ENCODE measurements around the gene RFTN1. TPM values are rescaled to one million over a fixed set of nuclear protein-coding genes. Genes with fewer than 3 reads are reported as not detected.

Gene RFTN1
- total and polyA plus RNA-seq, 2 of the 8 experiments (the other 6 are each of a cell fraction or from before 2014, with no cell fraction given) = 4.6 to 6.7 TPM

DNA sequence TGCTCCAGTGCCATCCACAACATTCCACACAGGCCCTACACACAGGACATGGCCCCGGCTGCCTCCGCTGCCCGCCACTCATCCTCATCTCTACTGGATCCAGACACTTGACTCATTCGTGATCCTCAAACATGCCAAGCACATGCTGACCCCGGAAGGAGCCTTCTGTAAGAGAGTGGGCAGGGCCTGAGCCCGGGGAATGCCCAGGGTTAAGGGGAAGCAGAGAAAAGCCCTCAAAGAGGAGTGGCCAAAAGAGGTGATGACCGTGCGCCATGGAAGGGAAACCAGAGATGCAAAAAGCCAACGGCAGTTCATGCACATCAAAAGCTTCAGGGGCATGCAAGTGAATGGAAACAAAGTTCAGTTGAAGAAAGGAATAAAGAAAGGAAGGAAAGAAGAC lies 46.1 kb downstream of the RFTN1 start:
- no peak overlapping the region for H3K4me2 ChIP-seq (ENCODE audit: insufficient read depth in 1 of 2, low read depth in 2 of 2, low read length in 2 of 2)
- H3K4ac ChIP-seq (replicated peaks; ENCODE audit: insufficient read length, low read depth, low read length) = no peak overlapping the region
- H2AFZ ChIP-seq (ENCODE audit: low read length) = no peak overlapping the region
- H3K14ac ChIP-seq (ENCODE audit: insufficient read length) = no peak overlapping the region
- H3K27me3 ChIP-seq (replicated peaks in 1 of 4; ENCODE audit: control insufficient read depth in 3 of 4, extremely low read depth in 1 of 4, insufficient read depth in 3 of 4, low read length in 3 of 4) = no peaks in the 10 kb centered on the region
- no peak overlapping the region for H3K27ac ChIP-seq (ENCODE audit: low read depth, low read length)
- FAIRE-seq (no peak), DNase-seq (ENCODE audit: low read depth in 1 of 2, low spot score in 2 of 2) (no peak)
- H4K91ac ChIP-seq (replicated peaks; ENCODE audit: insufficient read length, low read length) = no peak overlapping the region
- H2BK12ac ChIP-seq (ENCODE audit: low read depth, low read length) = no peak overlapping the region
- H4K5ac ChIP-seq (ENCODE audit: insufficient read length, low read depth, low read length) = no peak overlapping the region
- no peaks in the 10 kb centered on the region for H4K20me1 ChIP-seq (replicated peaks in 1 of 2; ENCODE audit: control insufficient read depth in 1 of 2, insufficient read depth in 2 of 2, low read length in 2 of 2)
- WGBS, 2 experiments (ENCODE audit: extremely low coverage in 1 of 2, insufficient coverage in 1 of 2, insufficient read length in 1 of 2, insufficient replicate concordance in 2 of 2, low coverage in 1 of 2, low lambda C conversion rate in 2 of 2, missing lambda C conversion rate in 1 of 2) = 90% methylated on average over 8 of the region's 9 CpGs; no CpG with 5 or more reads in 1 of the 2 experiments
- H3K4me1 ChIP-seq (replicated peaks in 1 of 4; ENCODE audit: control insufficient read depth in 3 of 4, insufficient read depth in 4 of 4, low read length in 3 of 4) = peaks cover 0 to 5% (median 1%) of the 10 kb centered on the region in 4 experiments; a peak in 1 of 7 replicates
- H2AK5ac ChIP-seq (ENCODE audit: low read depth, low read length) = no peak overlapping the region
- ChIA-PET CTCF (ENCODE audit: partially characterized antibody) (interaction anchor here (0.6 to 1.5 kb wide), 4 partner anchors 8 to 947 kb away, joined by 3 to 4 read pairs (median 3); no protein-coding TSS in a partner anchor), POLR2A (ENCODE audit: partially characterized antibody) (no interaction called here)
- no peak overlapping the region for H3K18ac ChIP-seq (ENCODE audit: extremely low read depth, low read length)
- no peak overlapping the region for H2BK15ac ChIP-seq (ENCODE audit: low read length)
- no peaks in the 10 kb centered on the region for H3K79me1 ChIP-seq (ENCODE audit: low read depth, low read length)
- H3K23ac ChIP-seq (ENCODE audit: insufficient read length) = no peak overlapping the region
- H3K79me2 ChIP-seq (ENCODE audit: control insufficient read depth in 1 of 2, insufficient read depth in 2 of 2, low read length in 2 of 2) = no peaks in the 10 kb centered on the region
- H2BK20ac ChIP-seq (ENCODE audit: low read length) = no peak overlapping the region; the same call in 1 of the 2 replicates
- H3K36me3 ChIP-seq (ENCODE audit: control insufficient read depth in 2 of 4, insufficient read depth in 4 of 4, low read length in 3 of 4) = no peaks in the 10 kb centered on the region
- no peaks in the 10 kb centered on the region for H3K23me2 ChIP-seq (ENCODE audit: low read depth, low read length)
- no peaks in the 10 kb centered on the region for H3K9me3 ChIP-seq (ENCODE audit: insufficient read depth in 2 of 2, low read depth in 1 of 2, low read length in 1 of 2)
- H2BK5ac ChIP-seq (ENCODE audit: low read depth, low read length) = no peak overlapping the region
- H4K8ac ChIP-seq (ENCODE audit: extremely low read depth, insufficient read depth, low read length) = no peak overlapping the region
- no peak overlapping the region for H3K9ac ChIP-seq (replicated peaks in 1 of 4; ENCODE audit: extremely low read depth in 1 of 4, low read depth in 3 of 4, low read length in 3 of 4)
- no peak overlapping the region for H3K4me3 ChIP-seq (ENCODE audit: extremely low read depth in 1 of 4, insufficient read depth in 2 of 4, low read depth in 3 of 4, low read length in 4 of 4)
- no peak overlapping the region for H2BK120ac ChIP-seq (replicated peaks; ENCODE audit: low read depth, low read length)
- no peak overlapping the region for H3K56ac ChIP-seq (replicated peaks; ENCODE audit: insufficient read length, low read depth, low read length)
- no peak for TF ChIP-seq POU5F1 (IDR thresholded peaks at IDR 0.05; ENCODE audit: low read depth, low read length)

Data from H1 (cell line).